Testis (tissue), 3 donors: ENCODE results near the gene KPNB1. TPM values are rescaled to one million over a fixed set of nuclear protein-coding genes. Genes with fewer than 3 reads are reported as not detected.

Experiments
- DNase-seq: peaks from one replicate; pipeline ENCODE4 v3.0.0-alpha.2; 2019
- H3K27ac ChIP-seq, 2 donors: fragments of 200-600 bp; sonication (generic); one replicate each; pipeline ENCODE4 v1.5.1; 2019
- H3K27me3 ChIP-seq: fragments of 200-600 bp; sonication (generic); one replicate; pipeline ENCODE4 v1.5.1; 2019
- H3K36me3 ChIP-seq: fragments of 200-600 bp; sonication (generic); one replicate; pipeline ENCODE4 v1.5.1; 2017; ENCODE audit warnings: low read depth; ENCODE audit errors: missing control alignments
- H3K4me1 ChIP-seq: fragments of 200-600 bp; sonication (generic); one replicate; pipeline ENCODE4 v1.5.1; 2019
- H3K4me3 ChIP-seq, 2 donors: fragments of 200-600 bp; sonication (generic); one replicate each; pipeline ENCODE4 v1.5.1; 2017 to 2019
- H3K9me3 ChIP-seq: fragments of 200-600 bp; sonication (generic); one replicate; pipeline ENCODE4 v1.5.1; 2017
- POLR2A ChIP-seq: fragments of 450-650 bp; IDR thresholded peaks from one replicate; pipeline ENCODE4 v1.6.1; 2017; ENCODE audit warnings: antibody characterized with exemption, mild to moderate bottlenecking, moderate library complexity
- WGBS, 2 donors: methylation state at CpG; one replicate each; pipeline ENCODE4 v1.1.5; 2018; 5-methylcytosine and 5-hydroxymethylcytosine counted together
- intact Hi-C: fragments of 100-400 bp; cut with DNase I; formaldehyde crosslinking; loops from one replicate; pipeline ENCODE4 v1.15.1; 2023; ENCODE audit warnings: low total_unique reads
- polyA plus RNA-seq: library from polyadenylated mRNA; stranded (reverse); fragments of 350-450 nt; fragmentation: Illumina TruSeq; extraction: RNeasy Lipid Tissue Mini Kit (QIAGEN cat#74804); gene quantifications from one replicate; pipeline ENCODE4 v1.2.3, GENCODE V29; 2014; ENCODE audit warnings: low read depth, low replicate concordance; ENCODE audit not compliant: insufficient read depth
- total RNA-seq, 2 donors: library from RNA; depleted of rRNA; stranded (reverse); fragments of >200 nt; gene quantifications; one replicate each; pipeline ENCODE4 v1.2.3, GENCODE V29; 2016
- TF ChIP-seq, protein P1 (sequence below), 3 experiments: fragments of 450-650 bp in 2 of 3; fragments of 200-600 bp in 1 of 3; sonication (generic) in 1 of 3; IDR thresholded peaks; one replicate each; pipeline ENCODE4 v1.5.1; 2016 to 2019; ENCODE audit warnings: antibody characterized with exemption in 3 of 3, mild to moderate bottlenecking in 2 of 3, moderate library complexity in 1 of 3

The KPNB1 gene
- total and polyA plus RNA-seq, 3 donors from 2014 or later: 262 to 391 (median 299) TPM

DNA sequence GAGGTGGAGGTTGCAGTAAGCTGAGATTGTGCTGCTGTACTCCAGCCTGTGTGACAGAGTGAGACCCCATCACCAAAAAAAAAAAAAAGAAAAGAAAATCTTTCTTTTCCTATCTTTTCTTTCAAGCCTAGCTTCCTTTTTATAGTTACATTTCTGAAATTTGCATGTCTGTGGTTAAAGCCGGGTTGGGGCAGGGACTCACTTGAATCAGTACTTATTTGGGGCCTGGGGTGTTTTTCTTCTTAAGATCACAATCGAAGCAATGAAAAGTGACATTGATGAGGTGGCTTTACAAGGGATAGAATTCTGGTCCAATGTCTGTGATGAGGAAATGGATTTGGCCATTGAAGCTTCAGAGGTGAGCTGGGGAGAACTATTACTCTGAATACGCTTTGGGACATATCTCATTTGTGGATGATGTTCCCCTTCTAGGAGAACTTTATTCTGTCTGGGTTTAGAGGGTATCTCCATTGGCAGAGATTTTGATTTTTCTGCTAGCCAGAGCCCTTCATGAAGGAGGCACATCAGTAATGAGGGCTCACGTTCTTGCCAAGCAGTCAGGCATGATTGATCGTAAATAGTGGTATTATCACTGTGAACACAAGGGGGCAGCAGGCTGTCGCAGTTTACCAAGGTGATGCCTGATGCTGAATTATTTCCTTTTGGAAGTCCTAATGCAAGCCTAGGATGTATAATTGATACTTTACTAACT is 14.3 kb downstream of the KPNB1 start:
- DNase-seq: peak; percentile 77
- no peaks in the 10 kb centered on the region for H3K36me3 ChIP-seq
- H3K4me1 ChIP-seq: no peaks in the 10 kb centered on the region
- WGBS, 2 donors: 54 to 58% methylated on average over 6 of the region's 6 CpGs
- H3K27ac ChIP-seq: no peak overlapping the region
- H3K4me3 ChIP-seq: no peak overlapping the region
- H3K27me3 ChIP-seq: no peaks in the 10 kb centered on the region
- no peaks in the 10 kb centered on the region for H3K9me3 ChIP-seq
- intact Hi-C loops: no loop called here
- TF ChIP-seq POLR2A: no peak
- TF ChIP-seq, protein P1, sequence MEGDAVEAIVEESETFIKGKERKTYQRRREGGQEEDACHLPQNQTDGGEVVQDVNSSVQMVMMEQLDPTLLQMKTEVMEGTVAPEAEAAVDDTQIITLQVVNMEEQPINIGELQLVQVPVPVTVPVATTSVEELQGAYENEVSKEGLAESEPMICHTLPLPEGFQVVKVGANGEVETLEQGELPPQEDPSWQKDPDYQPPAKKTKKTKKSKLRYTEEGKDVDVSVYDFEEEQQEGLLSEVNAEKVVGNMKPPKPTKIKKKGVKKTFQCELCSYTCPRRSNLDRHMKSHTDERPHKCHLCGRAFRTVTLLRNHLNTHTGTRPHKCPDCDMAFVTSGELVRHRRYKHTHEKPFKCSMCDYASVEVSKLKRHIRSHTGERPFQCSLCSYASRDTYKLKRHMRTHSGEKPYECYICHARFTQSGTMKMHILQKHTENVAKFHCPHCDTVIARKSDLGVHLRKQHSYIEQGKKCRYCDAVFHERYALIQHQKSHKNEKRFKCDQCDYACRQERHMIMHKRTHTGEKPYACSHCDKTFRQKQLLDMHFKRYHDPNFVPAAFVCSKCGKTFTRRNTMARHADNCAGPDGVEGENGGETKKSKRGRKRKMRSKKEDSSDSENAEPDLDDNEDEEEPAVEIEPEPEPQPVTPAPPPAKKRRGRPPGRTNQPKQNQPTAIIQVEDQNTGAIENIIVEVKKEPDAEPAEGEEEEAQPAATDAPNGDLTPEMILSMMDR (IDR thresholded peaks at IDR 0.05): peak; percentile 53 to 74 (median 66)

DNA sequence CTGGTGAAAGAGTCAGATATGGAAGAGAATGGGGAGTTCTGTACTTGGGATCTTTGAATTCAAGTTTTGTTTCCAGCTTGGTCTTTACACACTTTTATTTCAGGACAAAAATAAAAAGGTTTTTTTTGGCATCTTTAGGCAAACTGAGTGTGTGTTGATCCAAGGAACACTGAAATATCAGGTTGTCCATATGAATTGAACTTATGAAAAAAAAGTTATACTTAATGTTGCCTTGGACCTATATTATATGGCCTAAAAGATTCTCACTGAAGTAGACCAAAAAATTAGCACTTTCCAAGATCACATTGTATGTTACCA is 14.9 kb downstream of the KPNB1 start:
- H3K9me3 ChIP-seq: no peaks in the 10 kb centered on the region
- no peak overlapping the region for H3K4me3 ChIP-seq
- no peak for TF ChIP-seq POLR2A
- H3K4me1 ChIP-seq: no peaks in the 10 kb centered on the region
- no peaks in the 10 kb centered on the region for H3K27me3 ChIP-seq
- H3K27ac ChIP-seq: no peak overlapping the region
- H3K36me3 ChIP-seq: no peaks in the 10 kb centered on the region
- intact Hi-C loops: no loop called here
- no peak for DNase-seq

DNA sequence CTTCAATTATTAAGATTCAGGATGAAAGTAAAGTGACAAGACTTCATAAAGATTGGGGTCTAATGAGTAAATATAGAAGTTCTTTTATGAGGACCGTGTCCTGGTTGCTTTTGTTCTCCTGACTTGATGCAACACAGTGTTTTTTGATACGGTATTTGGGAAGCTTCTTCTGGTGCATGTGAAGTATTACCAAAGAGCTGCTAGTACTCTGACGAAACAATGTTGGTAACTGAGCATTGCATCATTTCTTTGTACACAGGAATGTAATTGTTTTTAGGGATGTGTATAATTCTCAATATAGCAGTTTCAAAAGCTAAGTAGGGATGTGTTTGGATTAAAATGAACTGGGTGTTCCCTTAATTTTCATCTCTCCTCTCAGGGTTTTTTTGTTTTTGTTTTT is 15.9 kb downstream of the KPNB1 start:
- intact Hi-C loops: no loop called here

DNA sequence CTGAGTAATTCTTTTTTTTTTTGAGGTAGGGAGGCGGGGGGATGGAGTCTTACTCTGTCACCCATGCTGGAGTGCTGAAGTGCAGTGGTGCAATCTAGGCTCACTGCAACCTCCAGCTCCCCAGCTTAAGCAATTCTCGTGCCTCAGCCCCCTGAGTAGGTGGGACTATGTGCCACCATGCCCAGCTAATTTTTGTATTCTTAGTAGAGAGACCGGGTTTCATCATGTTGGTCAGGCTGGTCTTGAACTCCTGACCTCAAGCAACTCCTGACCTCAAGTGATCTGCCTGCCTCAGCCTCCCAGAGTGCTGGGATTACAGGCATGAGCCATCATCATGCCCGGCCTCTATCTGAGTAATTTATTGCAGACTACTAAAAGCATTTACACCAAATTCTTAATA is 19.4 kb downstream of the KPNB1 start:
- no peak overlapping the region for H3K4me3 ChIP-seq
- TF ChIP-seq, protein P1 (IDR thresholded peaks at IDR 0.05): no peak
- no peak for TF ChIP-seq POLR2A
- H3K27ac ChIP-seq: no peak overlapping the region
- H3K36me3 ChIP-seq: no peaks in the 10 kb centered on the region
- DNase-seq: no peak
- no peaks in the 10 kb centered on the region for H3K4me1 ChIP-seq
- no peaks in the 10 kb centered on the region for H3K27me3 ChIP-seq
- intact Hi-C loops: no loop called here
- H3K9me3 ChIP-seq: no peaks in the 10 kb centered on the region
- 83 to 88% methylated on average over 4 of the region's 4 CpGs for WGBS, 2 donors

More for the DNA sequence above, 15.9 kb downstream of the KPNB1 start:
- no peaks in the 10 kb centered on the region for H3K4me1 ChIP-seq
- no peak overlapping the region for H3K4me3 ChIP-seq
- no peaks in the 10 kb centered on the region for H3K27me3 ChIP-seq
- H3K27ac ChIP-seq: no peak overlapping the region
- H3K36me3 ChIP-seq: no peaks in the 10 kb centered on the region
- no peak for TF ChIP-seq POLR2A
- TF ChIP-seq, protein P1 (IDR thresholded peaks at IDR 0.05): no peak
- WGBS, 2 donors: 70 to 83% methylated on average over 3 of the region's 3 CpGs
- DNase-seq: no peak
- H3K9me3 ChIP-seq: no peaks in the 10 kb centered on the region

DNA sequence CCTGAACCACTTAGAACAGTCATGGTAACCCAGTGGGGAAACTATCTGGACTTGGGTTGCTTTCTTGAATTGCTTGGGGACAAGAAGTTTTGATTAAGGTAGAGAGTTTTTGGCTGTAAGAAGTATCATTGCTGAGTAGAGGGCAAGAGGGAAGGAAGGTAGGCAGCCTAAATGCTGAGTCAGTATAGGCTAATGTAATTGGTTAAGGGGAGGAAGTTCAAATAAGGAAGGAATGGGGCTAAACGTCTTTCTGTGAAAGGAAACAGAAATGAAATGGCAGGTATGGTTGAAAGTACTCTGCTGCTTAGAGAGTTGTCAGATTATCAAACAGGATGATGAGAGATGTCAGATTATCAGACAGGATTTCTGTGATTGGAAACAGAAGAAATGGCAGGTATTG is 20.3 kb downstream of the KPNB1 start:
- no peak overlapping the region for H3K27ac ChIP-seq
- H3K9me3 ChIP-seq: no peaks in the 10 kb centered on the region
- H3K4me1 ChIP-seq: no peaks in the 10 kb centered on the region
- no peak overlapping the region for H3K4me3 ChIP-seq
- intact Hi-C loops: no loop called here
- WGBS, 2 donors: 34 to 47% methylated on average over 1 of the region's 1 CpG
- H3K36me3 ChIP-seq: no peaks in the 10 kb centered on the region
- H3K27me3 ChIP-seq: no peaks in the 10 kb centered on the region
- TF ChIP-seq, protein P1 (IDR thresholded peaks at IDR 0.05): no peak
- no peak for TF ChIP-seq POLR2A
- no peak for DNase-seq
